ENCODE measurements around the gene GPRC5B. TPM values are rescaled to one million over a fixed set of nuclear protein-coding genes. Genes with fewer than 3 reads are reported as not detected.

The GPRC5B gene
- polyA plus RNA-seq, 3 donors, result 98.3 to 108 (median 105) TPM

DNA sequence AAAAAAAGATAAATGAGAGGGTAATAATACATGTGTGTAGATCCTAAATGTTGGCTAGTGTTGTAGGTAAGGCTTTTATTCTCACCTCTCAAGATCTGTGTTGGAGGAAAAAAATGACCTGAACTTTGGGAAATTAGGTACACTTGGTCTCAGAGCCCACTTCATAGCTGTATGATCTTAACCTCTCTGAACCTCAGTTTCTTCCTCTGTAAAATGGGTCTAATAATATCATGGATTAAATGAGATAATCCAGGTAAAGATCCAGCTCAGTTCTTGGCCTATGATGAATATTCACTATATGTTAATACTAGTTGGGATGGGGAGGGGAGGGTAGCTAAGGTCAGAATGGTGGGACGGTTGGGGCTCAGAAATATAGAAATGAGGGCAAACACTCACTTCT lies 24.3 kb upstream of the GPRC5B start:
- DNase-seq (ENCODE audit: extremely low read depth in 1 of 11, low read depth in 9 of 11, low spot score in 4 of 11), result no peak

DNA sequence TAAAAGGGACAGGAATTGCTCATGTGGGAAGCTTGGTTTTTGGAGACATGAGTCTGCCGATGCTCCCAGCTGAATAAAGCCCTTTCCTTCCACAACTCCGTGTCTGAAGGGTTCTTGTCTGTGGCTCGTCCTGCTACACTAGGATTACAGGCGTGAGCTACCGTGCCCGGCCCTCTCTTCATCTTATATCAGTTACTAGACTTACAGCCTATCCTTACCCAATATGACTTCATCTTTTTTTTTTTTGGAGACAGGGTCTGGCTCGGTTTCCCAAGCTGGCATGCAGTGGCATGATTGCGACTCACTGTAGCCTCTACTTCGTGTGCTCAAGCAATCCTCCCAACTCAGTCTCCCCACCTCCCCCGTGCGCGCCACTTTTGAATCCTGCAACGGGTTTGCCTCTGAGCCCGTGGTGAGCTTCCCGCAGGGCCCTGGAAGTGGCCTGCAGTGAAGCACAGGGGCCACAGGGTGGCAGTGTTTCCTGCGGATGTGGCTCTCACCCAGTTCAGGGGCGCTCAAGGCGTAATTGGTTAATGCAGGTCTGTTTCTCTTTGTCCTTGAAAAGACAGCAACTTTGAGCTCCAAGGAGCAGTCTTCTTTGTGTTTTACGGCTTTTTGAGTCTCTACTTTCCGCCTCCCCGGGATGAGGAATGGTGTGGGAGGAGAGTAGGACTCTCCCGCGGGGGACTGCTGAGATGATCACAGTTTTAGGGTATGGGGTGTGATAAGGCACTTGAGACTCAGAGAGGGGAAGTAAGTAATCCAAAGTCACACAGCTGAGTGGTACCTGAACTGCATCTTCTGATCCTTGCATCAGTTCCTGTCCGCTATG lies 22.7 kb upstream of the GPRC5B start:
- DNase-seq (ENCODE audit: extremely low read depth in 1 of 11, low read depth in 9 of 11, low spot score in 4 of 11), result peak in 9 of 11 donors; percentile 29 to 62 (median 53)

DNA sequence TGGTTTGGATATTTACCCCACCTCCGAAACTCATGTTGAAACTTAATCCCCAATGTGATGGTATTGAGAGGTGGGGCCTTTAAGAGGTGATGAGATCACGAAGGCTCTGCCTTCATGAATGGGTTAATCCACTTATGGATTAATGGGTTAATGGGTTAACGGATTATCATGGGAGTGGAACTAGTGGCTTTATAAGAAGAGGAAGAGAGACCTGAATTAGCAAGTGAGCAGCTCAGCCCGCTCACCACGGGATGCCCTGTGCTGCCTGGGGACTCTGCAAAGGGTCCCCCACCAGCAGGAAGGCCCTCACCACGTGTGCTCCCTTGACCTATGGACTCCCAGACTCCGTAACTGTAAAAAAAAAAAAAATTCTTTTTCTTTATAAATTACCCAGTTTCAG lies 16.5 kb upstream of the GPRC5B start:
- DNase-seq (ENCODE audit: extremely low read depth in 1 of 11, low read depth in 9 of 11, low spot score in 4 of 11), result no peak

DNA sequence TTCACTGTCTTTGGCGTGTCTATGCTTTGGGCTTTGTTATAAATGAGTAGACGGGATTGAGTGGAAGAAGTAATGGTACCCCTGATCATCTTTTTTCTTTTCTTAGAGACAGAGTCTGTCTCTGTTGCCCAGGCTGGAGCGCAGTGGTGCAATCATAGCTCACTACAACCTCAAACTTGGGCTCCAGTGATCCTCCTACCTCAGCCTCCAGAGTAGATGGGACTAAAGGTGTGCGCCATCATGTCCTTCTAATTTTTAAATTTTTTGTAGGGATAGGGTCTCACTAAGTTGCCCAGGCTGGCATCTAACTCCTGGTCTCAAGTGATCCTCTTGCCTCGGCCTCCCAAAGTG lies 14.9 kb upstream of the GPRC5B start:
- DNase-seq (ENCODE audit: extremely low read depth in 1 of 11, low read depth in 9 of 11, low spot score in 4 of 11), result no peak

DNA sequence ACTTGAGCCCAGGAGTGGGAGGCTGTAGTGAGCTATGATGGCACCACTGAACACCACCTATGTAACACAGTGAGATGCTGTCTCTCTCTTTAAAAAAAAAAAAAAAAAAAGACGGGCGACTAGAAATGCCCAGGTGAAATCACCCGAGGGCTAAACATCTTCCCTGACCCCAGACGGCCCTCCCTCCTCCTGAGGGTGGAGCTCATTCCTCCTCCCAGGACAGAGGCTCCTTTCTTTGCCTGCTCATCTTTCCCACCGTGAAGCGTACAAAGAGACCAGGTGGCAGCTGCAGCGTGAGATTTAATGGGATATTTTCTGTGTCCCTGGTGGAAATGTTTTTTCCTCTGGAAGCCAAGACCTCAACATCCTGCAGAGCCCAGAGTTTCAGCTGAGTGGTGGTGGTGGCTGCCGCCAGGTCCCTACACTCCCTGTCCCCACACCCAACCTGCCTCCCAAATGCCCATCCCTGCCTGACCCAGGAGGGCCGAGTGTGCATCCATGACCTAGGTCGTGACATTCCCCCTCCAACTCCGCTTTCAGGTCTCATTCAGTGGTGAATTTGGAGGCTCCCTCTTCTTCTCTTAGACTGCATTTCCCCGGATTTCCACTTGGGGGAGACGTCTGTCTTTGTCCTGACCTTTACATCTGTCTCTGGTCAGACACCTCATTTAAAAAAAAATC lies 14.4 kb upstream of the GPRC5B start:
- peak in 5 of 11 donors; percentile 20 to 40 (median 28) for DNase-seq (ENCODE audit: extremely low read depth in 1 of 11, low read depth in 9 of 11, low spot score in 4 of 11)

DNA sequence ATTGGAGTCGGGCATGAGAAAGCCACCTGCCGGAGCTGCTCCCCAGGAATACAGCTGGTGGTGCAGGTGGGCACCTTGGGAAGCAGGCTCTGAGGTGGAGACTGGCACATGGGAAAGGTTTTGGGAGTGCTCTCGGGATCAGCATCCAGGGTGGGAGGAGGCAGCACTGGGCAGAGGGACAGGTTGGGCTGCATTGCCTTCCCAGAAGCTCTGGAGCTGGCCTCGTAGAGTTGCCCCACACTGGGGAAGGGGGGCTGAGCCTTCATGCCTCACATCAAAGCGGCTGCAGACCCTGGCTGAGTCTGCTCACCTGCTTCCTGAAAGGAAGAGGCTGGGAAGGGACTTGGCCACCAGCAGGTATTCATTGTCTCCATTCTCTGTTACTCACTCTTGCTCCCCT lies 13.5 kb upstream of the GPRC5B start:
- no peak for DNase-seq (ENCODE audit: extremely low read depth in 1 of 11, low read depth in 9 of 11, low spot score in 4 of 11)

DNA sequence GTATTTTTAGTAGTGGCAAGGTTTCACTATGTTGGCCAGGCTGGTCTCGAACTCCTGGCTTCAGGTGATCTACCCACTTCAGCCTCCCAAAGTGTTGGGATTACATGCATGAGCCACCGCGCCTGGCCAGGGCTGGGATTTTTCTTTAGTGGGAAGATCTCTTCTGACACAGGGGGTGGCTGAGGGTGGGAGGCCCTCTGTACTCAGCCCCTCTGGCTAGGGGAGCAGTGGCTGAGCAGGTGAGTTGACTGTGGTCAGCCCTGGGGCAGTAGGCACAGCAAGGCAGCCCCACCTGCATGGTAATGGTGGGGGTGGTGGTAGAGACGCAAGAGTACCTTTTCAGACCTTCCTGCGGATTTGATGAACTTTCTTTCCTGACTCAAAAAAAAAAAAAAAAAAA lies 12.3 kb upstream of the GPRC5B start:
- DNase-seq (ENCODE audit: extremely low read depth in 1 of 11, low read depth in 9 of 11, low spot score in 4 of 11), result no peak

DNA sequence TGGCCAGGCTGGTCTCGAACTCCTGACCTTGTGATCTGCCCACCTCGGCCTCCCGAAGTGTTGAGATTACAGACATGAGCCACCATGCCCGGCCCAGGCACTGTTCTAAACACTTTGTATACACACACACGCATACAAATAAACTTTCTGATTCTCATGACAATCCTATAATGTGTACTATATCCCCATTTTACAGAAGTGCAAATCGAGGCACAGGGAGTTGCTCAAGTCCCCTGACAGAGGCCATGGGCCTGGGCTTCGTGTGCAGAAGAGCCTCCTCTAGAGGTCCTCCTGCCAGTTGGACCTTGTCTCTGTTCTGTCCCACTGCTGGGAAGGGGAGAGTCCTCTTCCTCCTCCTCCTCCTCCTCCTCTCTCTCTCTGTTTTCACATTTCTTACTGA lies 9.9 kb upstream of the GPRC5B start:
- DNase-seq (ENCODE audit: extremely low read depth in 1 of 11, low read depth in 9 of 11, low spot score in 4 of 11), result no peak

DNA sequence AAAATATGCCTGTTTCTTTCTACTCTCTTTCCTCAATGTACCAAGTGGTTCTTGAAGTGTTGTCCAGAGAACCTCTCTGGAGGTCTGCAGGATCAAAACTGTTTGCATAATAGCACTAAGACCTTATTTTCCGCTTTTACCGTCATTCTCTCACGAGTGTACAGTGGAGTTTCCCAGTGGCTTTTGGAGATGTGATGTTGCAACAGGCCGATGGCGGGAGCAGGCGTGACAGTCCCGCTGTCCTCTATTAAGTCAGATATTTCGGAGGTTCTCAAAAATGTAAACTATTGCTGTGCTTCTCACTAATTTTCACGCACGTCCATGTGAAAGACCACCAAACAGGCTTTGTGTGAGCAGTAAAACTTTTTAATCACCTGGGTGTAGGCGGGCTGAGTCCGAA lies 8.3 kb upstream of the GPRC5B start:
- DNase-seq (ENCODE audit: extremely low read depth in 1 of 11, low read depth in 9 of 11, low spot score in 4 of 11), result no peak

DNA sequence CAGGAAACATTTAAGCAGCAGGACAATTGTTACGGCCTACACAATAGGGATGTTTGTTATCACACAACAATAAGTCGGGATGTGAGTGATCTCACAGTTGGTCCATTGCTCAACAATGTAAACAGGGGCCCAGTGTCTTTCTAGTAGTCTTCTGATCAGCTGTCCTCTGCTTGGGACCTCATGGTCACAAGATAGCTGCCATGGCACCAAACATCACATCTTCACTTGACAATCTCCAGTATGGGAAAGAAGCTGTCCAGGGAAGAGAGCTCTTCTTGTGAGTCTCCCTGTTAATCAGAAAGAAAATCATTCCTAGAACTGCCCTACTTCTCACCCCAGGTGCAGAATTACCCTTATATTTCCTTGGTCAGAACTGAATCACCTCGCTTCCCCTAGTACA lies 6.3 kb upstream of the GPRC5B start:
- no peak for DNase-seq (ENCODE audit: extremely low read depth in 1 of 11, low read depth in 9 of 11, low spot score in 4 of 11)

DNA sequence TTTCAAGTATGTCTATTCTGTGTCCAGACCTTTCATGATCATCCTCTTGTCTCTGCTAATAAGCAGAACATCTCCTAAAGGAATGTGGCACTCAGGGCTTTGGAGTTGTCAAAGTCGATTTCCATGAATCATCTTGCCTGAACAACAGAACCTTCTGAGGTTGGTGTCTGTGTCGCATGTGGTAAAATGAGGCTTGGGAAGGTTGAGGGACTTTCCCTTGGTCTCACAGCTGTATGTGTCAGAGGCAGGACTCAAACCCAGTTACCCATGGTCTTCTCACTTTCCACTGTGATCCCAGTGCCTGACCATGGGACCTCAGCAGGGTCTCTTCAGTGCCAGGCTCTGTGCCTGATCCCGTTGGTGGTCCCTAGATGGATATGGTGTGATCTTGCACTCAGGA lies 4.2 kb upstream of the GPRC5B start:
- no peak for DNase-seq (ENCODE audit: extremely low read depth in 1 of 11, low read depth in 9 of 11, low spot score in 4 of 11)

DNA sequence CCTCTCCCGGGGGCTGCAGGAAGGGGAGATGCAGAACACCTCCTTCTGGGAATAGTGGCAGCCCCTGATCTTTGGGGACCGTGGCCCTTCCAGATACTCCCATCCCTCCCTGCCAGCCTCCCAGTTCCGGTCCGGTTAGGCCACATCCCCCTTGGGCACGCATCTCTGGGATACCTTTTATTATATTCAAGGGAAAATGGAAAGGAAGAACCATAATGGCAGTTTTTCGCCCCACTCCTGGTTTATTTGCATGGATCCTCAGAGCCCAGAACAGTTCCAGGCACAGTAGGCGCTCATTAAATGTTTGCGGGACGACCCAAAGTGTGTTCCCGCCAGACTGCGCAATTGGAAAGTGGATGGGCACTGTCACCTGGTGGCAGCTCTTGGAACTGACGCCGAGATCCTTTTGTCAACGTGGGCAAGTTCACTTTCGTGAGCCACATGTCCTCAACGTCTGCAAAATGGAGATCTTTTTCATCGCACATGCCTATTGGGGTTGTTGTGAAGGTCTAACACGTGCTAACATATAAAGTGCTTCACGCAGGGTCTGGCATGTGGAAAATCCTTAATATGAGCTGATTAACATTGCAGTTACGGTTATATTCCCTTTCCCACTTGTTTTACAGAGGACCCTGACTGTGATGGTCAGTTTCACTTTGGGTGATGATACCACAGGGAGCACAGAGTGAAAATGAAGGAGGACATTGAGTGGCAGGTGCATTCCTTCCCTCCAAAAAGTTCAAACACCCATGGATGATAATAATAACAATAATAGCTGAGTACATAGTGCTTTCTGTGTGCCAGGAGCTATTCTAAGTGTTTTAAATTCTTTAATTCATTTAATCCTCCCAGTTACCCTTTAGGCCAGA lies 1.7 kb upstream of the GPRC5B start:
- DNase-seq (ENCODE audit: extremely low read depth in 1 of 11, low read depth in 9 of 11, low spot score in 4 of 11), result peak in 5 of 11 donors; percentile 58 to 77 (median 69)

DNA sequence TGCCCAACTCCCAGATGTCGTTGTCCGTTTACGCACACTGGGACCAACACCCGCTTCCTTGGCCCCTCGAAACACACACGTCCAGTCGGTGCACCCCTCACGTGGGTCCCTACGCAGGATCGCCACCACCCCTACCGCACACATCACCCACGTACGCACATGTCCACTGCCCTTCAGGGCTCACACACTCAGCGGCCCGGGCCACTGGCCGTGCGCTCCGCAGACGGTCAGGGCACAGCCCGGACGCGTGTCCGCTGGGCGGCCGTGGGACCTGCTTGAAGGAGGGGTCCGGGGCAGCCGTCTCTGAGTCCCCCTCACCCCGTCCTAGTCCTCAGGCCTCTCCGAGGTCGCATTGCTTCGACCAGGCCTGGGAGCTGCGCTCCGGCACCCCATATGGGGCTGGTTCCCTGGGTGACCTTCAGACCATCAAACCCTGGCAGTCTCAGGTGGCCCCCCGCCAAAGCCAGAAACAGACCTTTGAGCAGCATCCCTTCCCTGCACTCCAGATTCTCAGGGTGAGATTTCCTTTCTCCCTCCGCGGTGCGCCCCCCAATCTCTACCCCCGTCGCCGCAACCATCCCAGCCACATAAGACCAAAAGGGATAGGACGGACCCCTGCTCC lies 914 bp upstream of the GPRC5B start:
- peak in 2 of 11 donors; percentile 15 to 20 for DNase-seq (ENCODE audit: extremely low read depth in 1 of 11, low read depth in 9 of 11, low spot score in 4 of 11)

DNA sequence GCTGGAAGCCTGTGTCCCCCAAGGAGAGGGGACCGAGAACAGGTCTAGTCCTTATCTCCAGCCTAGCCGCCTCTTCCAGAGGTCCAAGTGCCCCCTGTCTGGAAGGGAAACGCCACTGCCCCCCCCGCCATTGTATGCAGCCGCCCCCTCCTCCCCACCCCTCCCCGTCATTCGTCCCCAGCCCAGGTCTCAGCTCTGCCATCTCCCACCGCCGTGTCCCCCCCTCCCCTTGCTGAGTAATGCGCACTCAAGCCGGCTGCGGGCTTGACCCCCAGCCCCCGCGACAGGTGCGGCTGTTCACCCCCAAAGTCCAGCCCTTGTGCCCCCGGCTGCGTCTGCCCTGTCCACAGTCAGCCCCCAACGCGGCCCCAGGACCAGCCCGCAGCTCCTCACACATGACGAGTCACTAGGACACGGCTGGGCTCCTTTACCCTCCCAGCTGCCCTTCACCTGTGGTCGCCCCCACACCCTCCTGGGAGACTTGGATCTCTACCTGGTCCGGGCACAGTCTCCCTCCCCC lies 622 bp downstream of the GPRC5B start:
- DNase-seq (ENCODE audit: extremely low read depth in 1 of 11, low read depth in 9 of 11, low spot score in 4 of 11), result peak in 1 of 11 donors; percentile 25

DNA sequence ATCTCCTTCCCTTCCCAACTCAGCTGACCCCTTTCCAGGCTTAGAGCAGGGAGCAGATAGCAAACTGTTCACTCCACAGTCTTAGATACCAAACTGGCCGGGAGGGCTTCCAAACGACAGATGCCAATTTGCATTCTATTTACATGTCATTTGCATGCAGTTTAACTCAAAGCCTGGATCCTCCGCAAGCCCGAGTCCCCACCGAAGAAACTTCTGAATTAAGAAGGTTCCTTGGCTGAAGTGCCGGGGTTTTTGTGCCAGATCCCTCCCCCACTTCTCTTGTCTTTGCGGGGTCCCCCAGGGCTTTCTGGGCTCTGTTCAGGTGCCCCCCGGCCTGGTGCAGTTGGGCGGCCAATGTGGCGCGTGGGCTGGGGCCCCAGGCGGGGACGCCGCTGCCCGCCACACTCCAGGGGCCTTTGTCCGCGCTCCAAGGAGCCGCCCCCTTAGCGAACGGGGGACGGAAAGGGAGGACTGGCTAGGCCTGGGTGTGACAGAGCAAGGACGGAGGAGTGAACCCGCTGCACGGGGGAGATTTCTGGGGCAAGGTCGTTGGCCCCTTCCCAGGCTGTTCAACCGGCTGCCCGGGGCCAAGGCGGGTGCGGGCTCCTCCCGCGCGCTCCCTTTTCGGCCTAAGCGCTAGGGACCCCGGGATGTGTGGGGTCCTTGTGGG lies 1.2 kb downstream of the GPRC5B start:
- peak in 2 of 11 donors; percentile 49 to 56 for DNase-seq (ENCODE audit: extremely low read depth in 1 of 11, low read depth in 9 of 11, low spot score in 4 of 11)

DNA sequence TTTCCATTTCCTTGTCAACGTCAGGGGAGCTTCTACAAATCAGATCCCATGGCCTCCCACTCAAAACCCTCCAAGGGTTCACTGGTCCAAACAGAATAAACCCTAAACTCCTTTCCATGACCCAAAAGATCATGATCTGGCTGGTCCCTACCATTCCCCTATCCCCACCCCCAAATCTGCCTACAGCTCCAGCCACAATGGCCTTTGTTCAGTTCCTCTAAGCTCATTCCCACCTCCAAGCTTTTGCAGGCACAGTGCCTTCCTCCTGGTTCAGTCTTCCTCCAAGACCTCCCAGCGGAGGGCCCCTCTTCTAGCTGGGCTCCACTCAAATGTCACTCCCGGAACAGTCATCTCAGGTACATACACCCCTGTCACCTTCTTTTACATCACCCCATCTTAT lies 2.0 kb downstream of the GPRC5B start:
- DNase-seq (ENCODE audit: extremely low read depth in 1 of 11, low read depth in 9 of 11, low spot score in 4 of 11), result peak in 1 of 11 donors; percentile 9

DNA sequence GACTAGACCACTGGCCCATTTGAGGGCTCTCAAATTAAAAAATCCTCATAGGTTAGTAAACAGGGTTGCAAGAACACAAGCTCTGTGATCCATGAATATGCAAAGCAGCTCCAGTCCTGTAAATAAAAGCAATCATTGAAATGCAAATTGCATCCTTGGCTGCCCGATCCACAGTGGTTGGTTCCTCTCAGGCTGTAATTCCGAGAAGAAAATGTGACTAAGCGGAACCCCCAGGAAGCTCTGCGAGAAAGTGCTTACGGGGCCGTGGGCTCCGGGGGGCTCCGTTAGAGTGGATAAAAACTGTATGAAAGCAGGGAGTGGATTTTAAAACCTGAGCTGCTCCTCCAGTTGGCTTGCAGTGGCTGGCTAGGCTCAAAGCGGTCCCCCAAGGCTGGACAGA lies 2.5 kb downstream of the GPRC5B start:
- no peak for DNase-seq (ENCODE audit: extremely low read depth in 1 of 11, low read depth in 9 of 11, low spot score in 4 of 11)

DNA sequence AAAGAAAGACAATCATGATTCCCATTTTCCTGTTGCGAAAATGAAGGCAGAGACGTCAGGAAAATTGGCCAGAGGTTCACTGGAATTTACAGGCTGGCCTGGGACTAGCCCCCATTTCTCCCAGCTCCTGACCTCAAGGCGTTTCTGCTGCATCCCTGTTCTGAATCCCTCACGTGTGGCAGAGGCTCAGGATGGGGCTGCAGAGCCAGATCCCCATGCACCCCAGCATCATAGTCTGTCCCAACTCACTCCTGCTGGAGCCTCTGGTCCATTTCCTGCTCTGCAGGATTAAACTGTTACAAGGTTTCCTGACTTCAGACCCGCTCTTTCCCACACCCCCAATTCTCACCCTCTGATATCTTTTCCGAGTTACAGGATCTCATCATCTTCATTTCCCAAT lies 2.9 kb downstream of the GPRC5B start:
- no peak for DNase-seq (ENCODE audit: extremely low read depth in 1 of 11, low read depth in 9 of 11, low spot score in 4 of 11)

DNA sequence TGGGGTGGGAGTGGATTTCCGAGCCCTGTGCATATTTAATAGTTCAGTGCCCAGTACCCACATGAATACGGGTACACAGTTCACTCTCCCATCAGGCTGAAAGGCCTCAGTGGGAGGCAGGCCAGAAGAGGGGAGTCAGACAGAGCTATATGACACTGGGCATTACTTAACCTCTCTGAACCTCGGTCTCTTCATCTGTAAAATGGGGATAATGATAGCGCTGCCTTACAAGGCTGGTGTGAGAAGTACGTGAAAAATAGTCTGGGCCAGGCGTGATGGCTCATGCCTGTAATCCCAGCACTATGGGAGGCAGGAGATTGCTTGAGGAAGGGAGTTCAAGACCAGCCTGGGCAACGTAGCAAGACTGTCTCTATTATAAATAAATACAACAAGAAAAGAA lies 3.6 kb downstream of the GPRC5B start:
- no peak for DNase-seq (ENCODE audit: extremely low read depth in 1 of 11, low read depth in 9 of 11, low spot score in 4 of 11)
